NB4 (cell line): ENCODE data around the gene CEP192.

Experiments used
- MAX ChIP-seq: IDR thresholded peaks from 2 replicates; pipeline ENCODE4 v1.6.1; 2011; ENCODE audit warnings: low read depth, low read length
- TF ChIP-seq, protein P1 (sequence below): IDR thresholded peaks from one replicate; pipeline ENCODE4 v1.5.1; 2012; ENCODE audit warnings: low read depth, low read length

DNA sequence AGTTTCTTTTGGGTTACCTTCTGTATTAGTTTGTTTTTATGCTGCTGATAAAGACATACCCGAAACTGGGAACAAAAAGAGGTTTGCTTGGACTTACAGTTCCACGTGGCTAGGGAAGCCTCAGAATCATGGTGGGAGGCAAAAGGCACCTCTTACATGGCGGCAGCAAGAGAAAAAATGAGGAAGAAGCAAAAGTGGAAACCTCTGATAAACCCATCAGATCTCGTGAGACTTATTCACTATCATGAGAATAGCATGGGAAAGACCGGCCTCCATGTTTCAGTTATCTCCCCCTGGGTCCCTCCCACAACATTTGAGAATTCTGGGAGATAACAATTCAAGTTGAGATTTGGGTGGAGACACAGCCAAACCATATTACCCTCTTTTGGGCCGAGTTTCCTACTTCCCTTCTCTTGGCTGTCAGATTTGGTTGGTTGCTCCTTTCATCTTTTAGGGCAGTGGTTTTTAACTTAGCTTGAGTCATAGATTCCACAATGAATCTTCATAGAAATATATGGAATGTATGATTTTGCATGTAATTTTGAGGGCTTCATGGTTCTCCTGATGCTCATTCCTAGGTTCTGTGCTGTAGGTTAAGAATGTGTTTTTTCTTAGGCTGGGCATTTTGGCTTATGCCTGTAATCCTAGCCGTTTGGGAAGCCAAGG is 44.2 kb downstream of the CEP192 start:
- TF ChIP-seq, protein P1, sequence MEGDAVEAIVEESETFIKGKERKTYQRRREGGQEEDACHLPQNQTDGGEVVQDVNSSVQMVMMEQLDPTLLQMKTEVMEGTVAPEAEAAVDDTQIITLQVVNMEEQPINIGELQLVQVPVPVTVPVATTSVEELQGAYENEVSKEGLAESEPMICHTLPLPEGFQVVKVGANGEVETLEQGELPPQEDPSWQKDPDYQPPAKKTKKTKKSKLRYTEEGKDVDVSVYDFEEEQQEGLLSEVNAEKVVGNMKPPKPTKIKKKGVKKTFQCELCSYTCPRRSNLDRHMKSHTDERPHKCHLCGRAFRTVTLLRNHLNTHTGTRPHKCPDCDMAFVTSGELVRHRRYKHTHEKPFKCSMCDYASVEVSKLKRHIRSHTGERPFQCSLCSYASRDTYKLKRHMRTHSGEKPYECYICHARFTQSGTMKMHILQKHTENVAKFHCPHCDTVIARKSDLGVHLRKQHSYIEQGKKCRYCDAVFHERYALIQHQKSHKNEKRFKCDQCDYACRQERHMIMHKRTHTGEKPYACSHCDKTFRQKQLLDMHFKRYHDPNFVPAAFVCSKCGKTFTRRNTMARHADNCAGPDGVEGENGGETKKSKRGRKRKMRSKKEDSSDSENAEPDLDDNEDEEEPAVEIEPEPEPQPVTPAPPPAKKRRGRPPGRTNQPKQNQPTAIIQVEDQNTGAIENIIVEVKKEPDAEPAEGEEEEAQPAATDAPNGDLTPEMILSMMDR = no peak
- TF ChIP-seq MAX = no peak
